Esophagus squamous epithelium (tissue), 5 donors: ENCODE data around the gene JUN. TPM values are rescaled to one million over a fixed set of nuclear protein-coding genes. Genes with fewer than 3 reads are reported as not detected.
"Not testable (repeated sequence)": the region's sequence is repeated elsewhere in the genome, so short reads cannot be mapped to it uniquely, and the experiment has no call there.

Source experiments
- DNase-seq: peaks from one replicate; lab custom pipeline; 2025; lab: John Stamatoyannopoulos, UW
- H3K27ac ChIP-seq, 4 donors: fragments of 200-600 bp; sonication (generic); one replicate each; pipeline ENCODE4 v1.5.1; 2016 to 2019; ENCODE audit warnings: mild to moderate bottlenecking in 1 of 4
- H3K27me3 ChIP-seq, 4 donors: fragments of 200-600 bp; sonication (generic); 1 replicate in 3 of 4; 2 replicates in 1 of 4; pipeline versions ENCODE4 v1.5.1 to v1.6.0; 2017 to 2021; ENCODE audit warnings: antibody characterized with exemption in 1 of 4
- H3K36me3 ChIP-seq, 3 donors: fragments of 200-600 bp; sonication (generic); one replicate each; pipeline ENCODE4 v1.5.1; 2016 to 2019
- H3K4me1 ChIP-seq, 3 donors: fragments of 200-600 bp; sonication (generic); one replicate each; pipeline ENCODE4 v1.5.1; 2017 to 2019
- H3K4me3 ChIP-seq, 4 donors: fragments of 200-600 bp; sonication (generic); 1 replicate in 3 of 4; 2 replicates in 1 of 4; pipeline ENCODE4 v1.5.1; 2016 to 2019; ENCODE audit warnings: mild to moderate bottlenecking in 2 of 4, moderate library complexity in 1 of 4
- H3K9me3 ChIP-seq, 3 donors: fragments of 200-600 bp; sonication (generic); one replicate each; pipeline ENCODE4 v1.5.1; 2016 to 2019
- POLR2A ChIP-seq, 4 donors: fragments of 450-650 bp; IDR thresholded peaks; one replicate each; pipeline ENCODE4 v1.6.1; 2017; ENCODE audit warnings: antibody characterized with exemption in 4 of 4, mild to moderate bottlenecking in 4 of 4, moderate library complexity in 3 of 4
- WGBS, 2 donors: methylation state at CpG; one replicate each; pipeline ENCODE4 v1.1.5; 2018; 5-methylcytosine and 5-hydroxymethylcytosine counted together
- intact Hi-C: fragments of 100-400 bp; cut with DNase I; formaldehyde crosslinking; loops from one replicate; pipeline ENCODE4 v1.15.0; 2022
- total RNA-seq, 4 donors: library from RNA; depleted of rRNA; stranded (reverse); fragments of >200 nt; gene quantifications; one replicate each; pipeline ENCODE4 v1.1.0, GENCODE V29; 2016
- TF ChIP-seq, protein P1 (sequence below), 6 experiments: fragments of 450-650 bp in 4 of 6; fragments of 200-600 bp in 2 of 6; sonication (generic) in 2 of 6; IDR thresholded peaks; one replicate each; pipeline ENCODE4 v1.5.1; 2016 to 2019; ENCODE audit warnings: antibody characterized with exemption in 6 of 6, mild to moderate bottlenecking in 4 of 6, moderate library complexity in 4 of 6
- donor health status: DM: yes; HTN: yes; CAD: no.

The JUN gene
- total RNA-seq, 4 donors from 2014 or later, result 48.5 to 128 (median 66.1) TPM

DNA sequence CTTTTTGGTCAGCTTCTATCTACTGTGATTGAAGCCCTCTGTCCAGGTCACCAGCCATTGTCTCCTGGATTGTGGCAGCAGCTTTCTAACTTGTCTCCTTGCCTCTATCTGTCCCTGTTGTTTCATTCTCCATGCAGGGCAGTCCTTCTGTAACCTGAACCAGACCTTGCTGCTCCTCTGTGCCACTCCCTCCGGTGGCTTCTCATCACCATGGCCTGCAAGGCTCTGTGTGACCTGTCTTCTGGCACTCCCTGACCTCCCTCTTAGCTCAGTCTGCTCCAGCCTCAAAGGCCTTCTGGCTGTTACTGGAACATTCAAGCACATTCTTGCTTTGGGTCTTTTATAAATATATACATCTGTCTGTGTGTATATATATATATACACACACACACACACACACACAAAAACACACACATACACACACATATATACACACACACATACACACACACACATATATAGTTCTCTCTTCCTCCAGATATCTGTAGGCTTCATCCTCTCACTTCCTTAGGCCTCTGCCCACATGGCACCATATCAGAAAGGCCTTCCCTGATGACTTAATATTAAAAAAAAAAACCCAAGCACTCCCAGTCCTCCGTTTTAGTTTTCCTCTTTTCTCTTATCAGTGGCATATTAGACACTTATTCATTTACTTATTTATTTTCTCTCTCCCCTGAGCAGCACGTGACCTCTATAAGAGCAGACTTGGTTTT is 21.2 kb upstream of the JUN start:
- H3K36me3 ChIP-seq, result no peaks in the 10 kb centered on the region
- H3K4me3 ChIP-seq, result no peak overlapping the region
- H3K27ac ChIP-seq, result peak overlapping the region in 3 of 4 donors; percentile 39 to 56 (median 53)
- H3K4me1 ChIP-seq, result peaks cover 4 to 49% (median 7%) of the 10 kb centered on the region in 3 donors
- intact Hi-C loops, result no loop called here
- no peaks in the 10 kb centered on the region for H3K9me3 ChIP-seq
- DNase-seq, result no peak
- H3K27me3 ChIP-seq, result no peaks in the 10 kb centered on the region
- 74% methylated on average over 3 of the region's 3 CpGs for WGBS, 2 donors
- TF ChIP-seq POLR2A (IDR thresholded peaks at IDR 0.05), result no peak
- TF ChIP-seq, protein P1, sequence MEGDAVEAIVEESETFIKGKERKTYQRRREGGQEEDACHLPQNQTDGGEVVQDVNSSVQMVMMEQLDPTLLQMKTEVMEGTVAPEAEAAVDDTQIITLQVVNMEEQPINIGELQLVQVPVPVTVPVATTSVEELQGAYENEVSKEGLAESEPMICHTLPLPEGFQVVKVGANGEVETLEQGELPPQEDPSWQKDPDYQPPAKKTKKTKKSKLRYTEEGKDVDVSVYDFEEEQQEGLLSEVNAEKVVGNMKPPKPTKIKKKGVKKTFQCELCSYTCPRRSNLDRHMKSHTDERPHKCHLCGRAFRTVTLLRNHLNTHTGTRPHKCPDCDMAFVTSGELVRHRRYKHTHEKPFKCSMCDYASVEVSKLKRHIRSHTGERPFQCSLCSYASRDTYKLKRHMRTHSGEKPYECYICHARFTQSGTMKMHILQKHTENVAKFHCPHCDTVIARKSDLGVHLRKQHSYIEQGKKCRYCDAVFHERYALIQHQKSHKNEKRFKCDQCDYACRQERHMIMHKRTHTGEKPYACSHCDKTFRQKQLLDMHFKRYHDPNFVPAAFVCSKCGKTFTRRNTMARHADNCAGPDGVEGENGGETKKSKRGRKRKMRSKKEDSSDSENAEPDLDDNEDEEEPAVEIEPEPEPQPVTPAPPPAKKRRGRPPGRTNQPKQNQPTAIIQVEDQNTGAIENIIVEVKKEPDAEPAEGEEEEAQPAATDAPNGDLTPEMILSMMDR (IDR thresholded peaks at IDR 0.05), result no peak

DNA sequence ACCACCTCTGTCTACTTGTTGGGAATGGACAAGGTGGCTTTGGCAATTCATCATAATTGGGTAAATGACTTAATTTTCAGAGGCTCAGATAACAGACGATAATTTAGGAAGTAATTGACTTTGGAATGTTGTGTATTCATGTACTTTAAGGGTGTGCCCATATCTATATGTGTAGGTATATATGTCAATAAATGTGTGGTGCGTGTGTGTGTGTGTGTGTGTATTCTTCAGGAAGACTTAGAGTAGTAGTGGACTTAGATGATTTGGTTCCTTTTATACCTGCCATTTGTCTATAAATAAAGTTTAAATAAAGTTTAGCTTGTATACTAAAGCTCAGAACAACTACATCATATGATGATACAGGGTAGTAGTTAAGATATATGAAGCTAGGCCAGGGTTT is 20.0 kb upstream of the JUN start:
- Histone ChIP-seq H3K4me3 (no peak overlapping the region), H3K9me3 (no peaks in the 10 kb centered on the region), H3K36me3 (no peaks in the 10 kb centered on the region), H3K27me3 (no peaks in the 10 kb centered on the region), H3K27ac (no peak overlapping the region), H3K4me1 (peaks cover 0 to 37% (median 0%) of the 10 kb centered on the region in 3 donors)
- DNase-seq, result no peak
- intact Hi-C loops, result no loop called here
- 85 to 92% methylated on average over 2 of the region's 2 CpGs for WGBS, 2 donors
- no peak for TF ChIP-seq POLR2A (IDR thresholded peaks at IDR 0.05)
- TF ChIP-seq, protein P1 (IDR thresholded peaks at IDR 0.05), result no peak

DNA sequence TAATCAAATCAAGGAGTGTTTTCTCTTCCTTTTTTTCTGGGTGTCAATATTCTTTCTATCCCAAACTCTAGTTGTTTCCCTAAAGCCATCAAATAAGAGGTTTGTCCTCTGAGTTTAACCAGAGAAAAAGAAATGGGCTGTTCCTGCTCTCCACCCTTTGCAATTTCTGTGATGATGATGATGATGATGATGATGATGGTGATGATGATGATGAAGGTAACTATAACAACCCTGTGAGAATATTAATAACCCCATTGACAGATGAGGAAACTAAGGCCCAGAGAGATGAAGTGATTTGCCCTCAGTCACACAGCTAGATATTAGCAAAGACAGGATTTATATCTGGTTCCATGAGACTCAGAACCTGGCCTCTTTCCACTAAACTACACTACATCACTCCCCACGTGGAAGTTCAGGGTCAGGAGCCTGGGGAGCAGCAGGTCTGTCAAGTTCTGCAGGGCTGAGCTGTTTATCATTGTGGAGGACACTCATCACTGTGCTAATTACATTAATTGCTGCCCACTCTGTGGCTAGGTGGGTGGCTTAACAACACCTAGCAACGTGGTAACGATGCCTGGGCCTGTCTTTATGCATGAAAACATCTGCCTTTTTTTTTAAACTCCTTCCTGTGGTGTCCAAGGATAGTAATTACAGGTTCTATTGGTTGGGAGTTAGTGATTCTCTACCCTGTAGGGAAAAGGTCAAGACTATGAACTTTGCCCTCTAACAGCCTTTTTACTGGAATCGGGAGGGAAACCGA is 19.0 kb upstream of the JUN start:
- no peak overlapping the region for H3K4me3 ChIP-seq
- WGBS, 2 donors, result 47 to 57% methylated on average over 5 of the region's 5 CpGs
- intact Hi-C loops, result no loop called here
- peak overlapping the region in 2 of 4 donors; percentile 43 to 62 for H3K27ac ChIP-seq
- TF ChIP-seq POLR2A (IDR thresholded peaks at IDR 0.05), result no peak
- TF ChIP-seq, protein P1 (IDR thresholded peaks at IDR 0.05), result no peak
- no peaks in the 10 kb centered on the region for H3K9me3 ChIP-seq
- no peak for DNase-seq
- peaks cover 0 to 36% (median 0%) of the 10 kb centered on the region in 3 donors for H3K4me1 ChIP-seq
- H3K36me3 ChIP-seq, result no peaks in the 10 kb centered on the region
- H3K27me3 ChIP-seq, result no peaks in the 10 kb centered on the region

DNA sequence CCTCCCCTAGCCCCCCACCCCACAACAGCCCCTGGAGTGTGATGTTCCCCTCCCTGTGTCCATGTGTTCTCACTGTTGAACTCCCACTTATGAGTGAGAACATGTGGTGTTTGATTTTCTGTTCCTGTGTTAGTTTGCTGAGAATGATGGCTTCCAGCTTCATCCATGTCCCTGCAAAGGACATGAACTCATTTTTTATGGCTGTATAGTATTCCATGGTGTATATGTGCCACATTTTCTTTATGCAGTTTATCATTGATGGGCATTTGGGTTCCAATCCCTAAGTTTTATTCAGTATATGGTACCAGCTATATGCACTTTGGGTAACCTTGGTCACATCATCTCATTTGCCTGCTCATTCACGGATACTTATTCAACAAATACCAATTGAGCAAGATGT is 17.4 kb upstream of the JUN start:
- H3K27me3 ChIP-seq, H3K36me3 ChIP-seq, intact Hi-C loops, DNase-seq, H3K27ac ChIP-seq, H3K9me3 ChIP-seq, H3K4me3 ChIP-seq: not testable (repeated sequence)
- peaks cover 0 to 38% (median 0%) of the 10 kb centered on the region in 3 donors for H3K4me1 ChIP-seq
- WGBS, 2 donors, result 80 to 100% methylated on average over 1 of the region's 1 CpG

DNA sequence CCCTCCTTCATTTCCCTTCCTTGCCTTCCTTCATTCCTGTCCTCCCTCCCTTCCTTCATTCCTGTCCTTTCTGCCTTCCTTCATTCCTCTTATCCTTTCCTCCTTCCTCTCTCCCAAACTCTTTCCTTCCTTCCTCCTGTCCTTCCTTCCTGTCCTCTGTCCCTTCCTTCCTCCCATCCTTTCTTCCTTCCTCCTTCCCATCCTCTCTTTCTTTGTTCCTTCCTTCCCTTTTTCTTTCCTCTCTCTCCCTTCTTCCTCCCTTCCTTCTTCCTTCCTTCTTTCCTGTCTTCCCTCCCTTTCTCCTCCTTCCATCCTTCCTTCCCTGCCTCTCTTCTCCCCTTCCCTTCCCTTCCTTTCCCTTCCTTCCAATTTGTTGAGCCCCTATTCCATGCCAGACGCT is 15.8 kb upstream of the JUN start:
- no peak for TF ChIP-seq POLR2A (IDR thresholded peaks at IDR 0.05)
- TF ChIP-seq, protein P1 (IDR thresholded peaks at IDR 0.05), result no peak
- WGBS, 2 donors, result 88 to 91% methylated on average over 1 of the region's 1 CpG
- H3K4me3 ChIP-seq, result no peak overlapping the region
- H3K36me3 ChIP-seq, result no peaks in the 10 kb centered on the region
- peaks cover 0 to 28% (median 0%) of the 10 kb centered on the region in 3 donors for H3K4me1 ChIP-seq
- no peak overlapping the region for H3K27ac ChIP-seq
- DNase-seq, result no peak
- H3K27me3 ChIP-seq, result no peaks in the 10 kb centered on the region
- H3K9me3 ChIP-seq, result no peaks in the 10 kb centered on the region
- intact Hi-C loops, result no loop called here
